Mesothelial cell of epicardium (in vitro differentiated cells): ENCODE measurements around the gene PLXNA2. TPM values are rescaled to one million over a fixed set of nuclear protein-coding genes. Genes with fewer than 3 reads are reported as not detected.

ENCODE experiments used
- DNase-seq, 2 experiments: peaks; one replicate each; pipeline ENCODE4 v3.0.0; 2021; ENCODE audit warnings: low spot score in 2 of 2; ENCODE audit not compliant: unreplicated experiment in 2 of 2
- H3K27ac Mint-ChIP-seq: 2 replicates; pipeline ENCODE4 v1.8.0; 2021; ENCODE audit warnings: mixed read lengths
- H3K27me3 Mint-ChIP-seq: 2 replicates; pipeline ENCODE4 v1.8.0; 2021; ENCODE audit warnings: low read depth, mixed read lengths
- H3K36me3 Mint-ChIP-seq: 2 replicates; pipeline ENCODE4 v1.8.0; 2021; ENCODE audit warnings: mixed read lengths
- H3K4me1 Mint-ChIP-seq: 2 replicates; pipeline ENCODE4 v1.8.0; 2021; ENCODE audit warnings: mixed read lengths
- H3K4me3 Mint-ChIP-seq: 2 replicates; pipeline ENCODE4 v1.8.0; 2021; ENCODE audit warnings: mild to moderate bottlenecking, moderate library complexity, mixed read lengths
- H3K9me3 Mint-ChIP-seq: 2 replicates; pipeline ENCODE4 v1.8.0; 2021; ENCODE audit warnings: mixed read lengths
- total RNA-seq: library from RNA; stranded (reverse); gene quantifications from 3 replicates; pipeline ENCODE4 v1.2.1, GENCODE V29; 2021
- TF ChIP-seq, protein P1 (sequence below): fragments of 200-600 bp; sonication (generic); IDR thresholded peaks from one replicate; pipeline ENCODE4 v1.5.0; 2021; ENCODE audit warnings: antibody characterized with exemption; ENCODE audit not compliant: unreplicated experiment

Gene PLXNA2
- total RNA-seq, 1 donor from 2014 or later, result 14.7 TPM

GRCh38 chr1:208090388-208091301 is 153.5 kb downstream of the PLXNA2 start:
- peak overlapping the region; percentile 63 for H3K27ac Mint-ChIP-seq
- peaks cover 4% of the 10 kb centered on the region for H3K27me3 Mint-ChIP-seq
- no peak for DNase-seq
- peaks cover 3% of the 10 kb centered on the region for H3K9me3 Mint-ChIP-seq
- H3K4me1 Mint-ChIP-seq, result peaks cover 25% of the 10 kb centered on the region
- H3K36me3 Mint-ChIP-seq, result peaks cover 10% of the 10 kb centered on the region
- TF ChIP-seq, protein P1, sequence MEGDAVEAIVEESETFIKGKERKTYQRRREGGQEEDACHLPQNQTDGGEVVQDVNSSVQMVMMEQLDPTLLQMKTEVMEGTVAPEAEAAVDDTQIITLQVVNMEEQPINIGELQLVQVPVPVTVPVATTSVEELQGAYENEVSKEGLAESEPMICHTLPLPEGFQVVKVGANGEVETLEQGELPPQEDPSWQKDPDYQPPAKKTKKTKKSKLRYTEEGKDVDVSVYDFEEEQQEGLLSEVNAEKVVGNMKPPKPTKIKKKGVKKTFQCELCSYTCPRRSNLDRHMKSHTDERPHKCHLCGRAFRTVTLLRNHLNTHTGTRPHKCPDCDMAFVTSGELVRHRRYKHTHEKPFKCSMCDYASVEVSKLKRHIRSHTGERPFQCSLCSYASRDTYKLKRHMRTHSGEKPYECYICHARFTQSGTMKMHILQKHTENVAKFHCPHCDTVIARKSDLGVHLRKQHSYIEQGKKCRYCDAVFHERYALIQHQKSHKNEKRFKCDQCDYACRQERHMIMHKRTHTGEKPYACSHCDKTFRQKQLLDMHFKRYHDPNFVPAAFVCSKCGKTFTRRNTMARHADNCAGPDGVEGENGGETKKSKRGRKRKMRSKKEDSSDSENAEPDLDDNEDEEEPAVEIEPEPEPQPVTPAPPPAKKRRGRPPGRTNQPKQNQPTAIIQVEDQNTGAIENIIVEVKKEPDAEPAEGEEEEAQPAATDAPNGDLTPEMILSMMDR, result no peak
- no peak overlapping the region for H3K4me3 Mint-ChIP-seq

- peaks cover 5% of the 10 kb centered on the region for H3K27me3 Mint-ChIP-seq
- DNase-seq, result no peak
- TF ChIP-seq, protein P1, result no peak
- no peak overlapping the region for H3K4me3 Mint-ChIP-seq
- H3K4me1 Mint-ChIP-seq, result peaks cover 27% of the 10 kb centered on the region
- H3K36me3 Mint-ChIP-seq, result peaks cover 10% of the 10 kb centered on the region
- peaks cover 3% of the 10 kb centered on the region for H3K9me3 Mint-ChIP-seq
- H3K27ac Mint-ChIP-seq, result no peak overlapping the region
Measured at GRCh38 chr1:208089761-208090370, 154.3 kb downstream of the PLXNA2 start.

- no peak for DNase-seq
- Mint-ChIP-seq H3K4me3 (no peak overlapping the region), H3K4me1 (peaks cover 27% of the 10 kb centered on the region), H3K27me3 (peaks cover 5% of the 10 kb centered on the region), H3K27ac (no peak overlapping the region), H3K36me3 (peaks cover 10% of the 10 kb centered on the region), H3K9me3 (peaks cover 3% of the 10 kb centered on the region)
- TF ChIP-seq, protein P1, result no peak
Measured at GRCh38 chr1:208089149-208089548, 155.0 kb downstream of the PLXNA2 start.

- no peak overlapping the region for H3K4me3 Mint-ChIP-seq
- peaks cover 3% of the 10 kb centered on the region for H3K9me3 Mint-ChIP-seq
- TF ChIP-seq, protein P1, result no peak
- peaks cover 10% of the 10 kb centered on the region for H3K36me3 Mint-ChIP-seq
- H3K27me3 Mint-ChIP-seq, result peaks cover 5% of the 10 kb centered on the region
- no peak for DNase-seq
- H3K27ac Mint-ChIP-seq, result no peak overlapping the region
- H3K4me1 Mint-ChIP-seq, result peaks cover 32% of the 10 kb centered on the region
Measured at GRCh38 chr1:208088319-208088718, 155.9 kb downstream of the PLXNA2 start.

DNA sequence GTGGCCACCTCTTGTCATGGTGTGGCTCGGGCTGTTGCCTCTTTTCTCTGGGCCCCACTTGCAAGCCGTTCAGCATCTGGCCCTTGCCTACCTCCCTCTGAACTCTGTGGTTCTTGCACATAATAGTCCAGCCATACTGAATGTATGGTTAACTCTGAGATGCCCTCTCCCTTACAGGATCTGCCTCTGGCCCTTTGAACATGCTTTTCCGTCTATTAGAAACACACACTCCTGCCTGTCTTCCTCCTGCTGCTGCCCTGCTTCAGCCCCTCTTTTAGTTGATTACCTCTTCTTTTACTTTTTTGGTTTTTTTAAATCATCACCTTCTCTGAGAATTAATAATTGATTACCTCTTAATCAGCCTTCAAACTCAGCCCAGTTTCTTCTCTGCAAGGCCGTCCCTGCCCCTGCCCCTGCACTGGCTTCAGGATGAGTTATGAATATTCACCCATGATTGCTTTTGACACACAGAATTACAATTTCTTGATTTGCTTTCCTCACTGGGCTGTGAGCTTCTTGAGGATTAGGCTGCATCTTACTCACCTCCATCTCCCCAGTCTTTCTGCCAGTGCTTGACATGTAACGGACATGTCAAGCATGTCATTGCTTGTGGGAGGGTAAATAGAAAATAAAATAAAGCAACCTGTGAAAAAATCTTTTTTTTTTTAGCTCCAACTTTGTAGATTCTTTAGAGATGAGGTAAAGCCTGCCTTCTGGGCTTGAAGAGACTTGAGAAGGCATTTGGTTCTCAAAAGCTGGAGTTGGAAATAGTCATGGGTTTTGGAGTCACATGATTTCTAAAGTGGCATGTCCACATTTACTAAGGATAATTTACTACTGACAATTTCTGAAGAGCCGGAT is 158.3 kb downstream of the PLXNA2 start:
- Mint-ChIP-seq H3K4me3 (no peak overlapping the region), H3K9me3 (no peaks in the 10 kb centered on the region), H3K27me3 (peaks cover 9% of the 10 kb centered on the region), H3K27ac (peak overlapping the region; percentile 9), H3K36me3 (no peaks in the 10 kb centered on the region), H3K4me1 (peaks cover 34% of the 10 kb centered on the region)
- no peak for DNase-seq
- TF ChIP-seq, protein P1, result no peak
